CD4-positive, alpha-beta T cell treated with Interferon gamma for 1 hour (primary cell): Measurements from ENCODE around the gene KRT35.
"Not testable (repeated sequence)": the region's sequence is repeated elsewhere in the genome, so short reads cannot be mapped to it uniquely, and the experiment has no call there.

Experiments used
- DNase-seq: peaks from one replicate; pipeline ENCODE4 v3.0.0-alpha.2; 2020

KRT35 gene

GRCh38 chr17:41451154-41451728 lies 29.7 kb downstream of the KRT35 start:
- DNase-seq, result no peak

DNA sequence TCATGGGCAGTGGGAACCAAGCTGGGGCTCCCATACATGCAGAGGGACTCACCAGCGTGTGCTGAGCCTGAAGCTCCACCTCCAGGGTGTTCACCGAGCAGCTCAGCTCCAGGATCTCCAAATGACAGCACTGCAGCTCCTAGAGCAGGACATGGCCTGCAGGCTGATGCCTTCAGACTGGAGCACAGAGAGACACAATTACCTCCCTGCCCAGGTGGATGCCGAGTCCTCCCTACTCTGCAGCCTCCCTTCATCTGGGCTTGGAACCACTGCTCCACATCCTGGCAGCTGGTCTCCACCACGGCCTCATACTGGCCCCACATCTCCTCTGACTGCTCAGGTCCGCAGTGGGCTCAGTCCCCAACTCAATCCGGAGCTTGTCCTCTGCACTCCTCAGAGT lies 31.9 kb downstream of the KRT35 start:
- no peak for DNase-seq

DNA sequence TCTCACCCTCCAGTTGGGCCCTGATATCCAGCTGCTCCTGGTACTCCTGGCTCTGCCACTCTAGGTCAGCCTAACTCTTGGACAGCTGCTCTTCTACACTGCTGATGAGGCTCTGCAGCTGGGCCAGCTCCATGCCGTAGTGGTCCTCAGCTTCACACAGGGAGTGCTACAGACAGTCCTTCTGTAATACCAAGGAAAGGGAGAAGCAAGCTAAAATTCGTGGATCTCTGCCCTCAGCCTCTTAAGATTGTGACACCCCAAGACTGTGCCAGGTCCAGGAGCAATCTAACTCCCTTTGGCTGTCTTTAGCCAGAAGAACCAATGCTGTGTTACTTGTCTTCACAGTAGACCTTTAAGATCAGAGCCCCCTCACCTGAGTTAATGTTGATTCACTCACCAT lies 32.4 kb downstream of the KRT35 start:
- no peak for DNase-seq

DNA sequence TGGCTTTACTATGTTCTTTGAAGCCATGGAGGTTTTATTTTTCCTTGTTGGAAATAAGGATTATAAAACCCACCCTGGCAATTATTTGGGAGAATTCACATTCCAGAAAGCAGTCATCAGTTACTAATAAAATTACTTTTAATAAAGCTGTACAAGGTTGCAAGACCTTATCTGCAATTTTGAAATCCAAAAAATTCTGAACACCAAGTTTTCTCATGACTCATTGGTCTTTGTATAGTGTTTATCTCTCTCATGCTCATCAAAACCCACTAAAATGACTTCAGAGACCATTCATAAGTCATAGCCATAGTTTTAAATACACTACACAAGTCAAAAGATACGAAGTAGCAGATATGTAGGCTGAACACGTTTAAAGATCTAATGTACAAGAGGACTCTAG lies 34.1 kb downstream of the KRT35 start:
- DNase-seq, result no peak

DNA sequence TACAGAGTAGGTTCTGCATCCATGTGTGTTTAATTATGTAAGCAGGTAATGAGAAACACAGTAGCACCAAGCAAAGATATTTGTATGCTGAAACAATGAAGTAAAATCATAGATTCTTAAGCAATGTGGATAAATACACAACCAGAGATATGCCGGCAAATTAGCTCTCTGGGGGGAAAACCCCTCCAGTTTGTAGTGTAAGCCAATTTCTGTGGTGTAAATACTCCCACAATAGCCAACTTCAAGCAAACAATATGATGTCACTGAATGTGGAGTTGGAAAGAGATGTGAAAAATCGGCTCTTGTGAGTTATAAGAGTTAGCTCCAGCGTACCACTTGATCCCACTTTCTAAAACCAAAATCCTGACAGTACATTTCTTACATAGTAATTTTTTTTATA lies 36.3 kb downstream of the KRT35 start:
- no peak for DNase-seq

DNA sequence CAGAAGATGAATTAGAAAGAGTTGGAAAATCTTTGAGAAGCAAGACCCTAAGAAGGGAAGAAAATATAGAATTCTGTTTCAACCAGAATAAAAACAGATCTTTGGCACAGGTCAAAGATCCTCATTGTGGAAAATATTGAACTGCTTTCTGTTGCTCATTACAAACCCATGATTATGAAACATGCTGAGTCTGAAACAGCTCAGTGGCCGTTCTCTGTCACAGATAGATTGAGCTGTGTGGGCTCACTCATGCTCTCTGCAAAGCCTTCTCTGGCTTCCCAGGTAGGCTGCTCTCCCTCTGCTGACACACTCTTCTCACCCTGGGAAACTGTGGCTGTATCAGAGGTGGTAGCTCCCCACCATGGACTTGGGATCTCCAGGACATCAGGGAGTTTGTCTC lies 36.8 kb downstream of the KRT35 start:
- no peak for DNase-seq

DNA sequence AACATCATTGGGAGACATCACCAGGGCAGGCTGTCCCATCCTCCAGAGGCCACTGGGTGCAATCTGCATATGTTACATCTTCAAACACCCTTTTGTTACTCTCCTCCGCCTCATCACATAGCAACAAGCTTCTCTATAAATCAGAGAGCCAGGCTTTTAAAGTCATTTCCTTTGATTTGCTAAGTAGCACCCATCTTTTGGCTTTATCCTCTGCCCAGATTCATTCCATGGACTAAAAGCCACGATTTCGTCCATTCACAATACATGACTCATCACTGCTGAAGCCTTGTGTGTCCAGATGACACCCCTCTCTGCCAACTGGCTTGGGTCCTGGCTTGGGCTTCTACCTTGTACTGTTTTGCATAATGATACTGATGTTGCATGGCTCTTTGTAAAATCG lies 38.2 kb downstream of the KRT35 start:
- DNase-seq, result no peak

- DNase-seq, result no peak
Measured at GRCh38 chr17:41440531-41441033, 40.4 kb downstream of the KRT35 start, which contains the start of gene KRT38. TSS of gene KRT38 (minus strand) at chr17:41440983. CDS start at chr17:41440921, 62 bp downstream.

DNA sequence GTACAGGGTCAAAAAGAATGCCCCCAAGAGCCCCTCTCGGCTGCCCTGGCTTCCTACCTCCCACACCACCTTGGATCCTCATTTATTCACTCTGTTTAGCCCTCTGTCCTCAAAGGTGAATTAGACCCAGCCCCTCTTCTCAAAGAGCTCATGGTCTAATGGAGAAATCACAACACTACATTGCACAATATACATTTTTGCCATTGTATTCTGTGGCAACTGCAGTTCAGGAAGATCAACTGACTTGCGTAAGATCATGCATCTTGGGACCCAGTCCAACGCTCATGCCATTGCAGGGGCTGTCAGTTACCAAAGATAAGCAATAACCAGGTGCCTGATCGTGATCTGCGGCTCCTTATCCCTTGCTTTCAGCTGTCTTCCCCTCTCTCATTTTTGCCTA lies 41.6 kb downstream of the KRT35 start:
- no peak for DNase-seq

DNA sequence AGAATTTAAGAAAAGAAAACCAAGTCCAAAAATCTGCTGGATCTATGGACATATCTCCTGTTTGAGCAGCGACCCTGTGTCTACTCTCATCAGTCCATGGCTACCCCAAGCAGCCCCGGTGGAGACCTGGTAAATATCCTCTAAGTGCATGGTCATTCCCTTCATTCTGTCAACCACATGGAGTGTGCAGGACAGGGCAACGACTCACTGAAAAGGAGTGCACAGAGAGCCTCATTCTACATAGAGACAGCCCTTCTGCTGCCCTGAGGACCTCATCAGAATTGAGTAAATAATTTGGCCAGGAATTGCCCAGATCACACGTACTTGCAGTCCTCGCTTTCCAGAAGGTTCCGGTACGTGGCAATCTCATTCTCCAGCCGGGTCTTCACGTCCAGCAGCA lies 43.2 kb downstream of the KRT35 start:
- DNase-seq, result no peak

DNA sequence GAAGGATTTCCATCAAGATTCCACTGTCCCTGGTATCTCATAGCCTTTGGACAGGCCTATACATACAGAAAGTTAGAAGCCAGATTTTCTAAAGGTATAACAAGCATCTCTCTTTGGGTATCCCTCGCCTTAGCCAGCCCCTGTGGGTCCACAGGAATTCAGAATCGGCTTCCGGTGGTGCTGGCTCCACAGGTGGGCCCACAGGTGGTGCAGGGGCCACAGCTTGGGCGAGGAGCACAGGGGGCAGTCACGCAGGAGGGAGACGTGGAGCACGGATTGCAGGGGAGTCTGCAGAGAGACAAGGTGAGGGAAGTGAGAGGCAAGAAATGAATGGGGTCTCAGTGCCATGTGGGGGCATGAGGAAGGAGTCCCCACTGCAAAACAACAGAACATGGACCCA lies 43.7 kb downstream of the KRT35 start:
- no peak for DNase-seq

GRCh38 chr17:41434415-41434814 lies 46.5 kb downstream of the KRT35 start:
- DNase-seq, result no peak

- no peak for DNase-seq
Measured at GRCh38 chr17:41434005-41434404, 46.9 kb downstream of the KRT35 start.

DNA sequence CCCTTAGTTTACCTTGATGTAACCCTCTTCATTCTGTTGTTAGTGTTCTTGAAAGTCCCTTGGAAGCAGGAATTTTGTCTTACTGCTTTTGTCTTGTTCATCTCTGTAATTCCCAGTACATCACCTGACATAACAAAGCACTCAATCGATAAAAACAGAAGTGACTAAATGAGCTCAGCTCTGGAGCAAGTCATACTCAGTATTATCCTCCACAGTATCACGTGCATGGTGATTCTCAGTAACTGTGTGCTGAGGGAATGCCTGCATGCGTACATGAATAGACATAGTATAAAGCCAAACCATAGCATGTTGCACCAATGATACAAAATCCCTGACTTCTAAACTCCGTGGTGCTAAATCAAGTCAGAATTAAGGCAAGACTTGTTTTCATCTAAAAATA lies 47.4 kb downstream of the KRT35 start:
- DNase-seq, result no peak

- DNase-seq, result not testable (repeated sequence)
Measured at GRCh38 chr17:41430376-41430775, 50.6 kb downstream of the KRT35 start.

- no peak for DNase-seq
Measured at GRCh38 chr17:41429667-41430066, 51.3 kb downstream of the KRT35 start.

DNA sequence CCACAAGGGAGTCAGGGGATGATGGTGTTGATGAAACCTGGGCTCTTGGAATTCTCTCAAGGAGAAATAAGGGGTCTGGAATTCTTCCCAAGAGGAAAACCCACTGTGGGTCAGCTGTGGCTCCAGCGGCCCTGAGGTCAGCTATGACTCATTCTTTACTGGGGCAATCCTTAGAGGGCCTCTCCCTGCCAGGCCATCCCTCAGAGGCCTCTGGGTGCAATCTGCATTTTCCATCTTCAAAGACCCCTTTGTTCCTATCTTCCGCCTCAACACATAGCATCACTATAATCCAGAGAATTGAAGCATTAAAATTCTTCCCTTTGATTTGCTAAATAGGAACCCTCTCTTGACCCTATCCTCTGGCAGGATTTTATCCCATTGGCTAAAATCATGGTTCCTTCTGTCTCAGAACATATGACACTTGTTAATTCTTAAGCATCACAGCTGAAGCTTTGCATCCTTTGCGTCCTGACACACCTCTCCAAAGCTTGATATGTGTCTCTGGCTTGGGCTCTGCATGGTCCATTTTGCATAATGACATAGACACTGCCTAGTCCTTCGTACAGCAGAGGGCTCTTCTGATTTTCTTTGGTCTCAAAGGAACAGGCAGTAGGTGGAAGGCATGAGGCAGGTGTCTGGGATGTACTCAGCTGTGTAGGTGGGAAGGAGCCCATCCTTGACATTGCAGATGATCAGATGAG lies 52.2 kb downstream of the KRT35 start:
- no peak for DNase-seq
